IMR-90 (cell line): ENCODE data around the gene LPGAT1. TPM values are rescaled to one million over a fixed set of nuclear protein-coding genes. Genes with fewer than 3 reads are reported as not detected.

ENCODE experiments used
- ATAC-seq: fragments of 200-7000 bp; cut with Tn5 transposase; 2 replicates; pipeline ENCODE4 v1.9.1; 2020; ENCODE audit warnings: low read depth, mild to moderate bottlenecking, moderate library complexity
- BruUV-seq: library from RNA; stranded (reverse); fragments of 400-500 nt; replicated peaks from 2 replicates; lab custom pipeline; 2021; lab: Mats Ljungman, UMichigan
- CTCF ChIA-PET: fragments of 300-600 bp; formaldehyde crosslinking; extraction: SDS; loops from one replicate; lab custom pipeline; 2021; ENCODE audit warnings: antibody characterized with exemption; lab: Yijun Ruan, JAX
- POLR2A ChIA-PET: fragments of 300-600 bp; sonication (Branson Sonifier 250); formaldehyde crosslinking; loops from one replicate; lab custom pipeline; 2022; ENCODE audit warnings: antibody characterized with exemption; ENCODE audit not compliant: unreplicated experiment; lab: Charles Lee
- DNase-seq: peaks from one replicate; pipeline ENCODE4 v3.0.0; 2013
- H2AFZ ChIP-seq: replicated peaks from 2 replicates; pipeline ENCODE3; 2013; ENCODE audit warnings: low read length, mild to moderate bottlenecking; ENCODE audit not compliant: poor library complexity
- H2AK5ac ChIP-seq: 2 replicates; pipeline ENCODE4 v1.6.1; 2013; ENCODE audit warnings: low read depth, low read length, inconsistent platforms
- H2AK9ac ChIP-seq: replicated peaks from 2 replicates; pipeline ENCODE3; 2013; ENCODE audit warnings: mild to moderate bottlenecking, low read depth, low read length, moderate library complexity; ENCODE audit not compliant: poor library complexity
- H2BK120ac ChIP-seq: 2 replicates; pipeline ENCODE4 v1.6.1; 2013; ENCODE audit warnings: low read depth, low read length, inconsistent platforms
- H2BK15ac ChIP-seq: 3 replicates; pipeline ENCODE4 v1.6.1; 2013; ENCODE audit warnings: low read depth, low read length, inconsistent platforms
- H2BK20ac ChIP-seq: 2 replicates; pipeline ENCODE4 v1.6.1; 2013; ENCODE audit warnings: low read depth, mild to moderate bottlenecking, inconsistent platforms, low read length, moderate library complexity
- H2BK5ac ChIP-seq: 2 replicates; pipeline ENCODE4 v1.6.1; 2013; ENCODE audit warnings: mild to moderate bottlenecking, low read depth, low read length, inconsistent platforms; ENCODE audit not compliant: poor library complexity, severe bottlenecking
- H3K14ac ChIP-seq: replicated peaks from 2 replicates; pipeline ENCODE4 v1.6.1; 2013; ENCODE audit warnings: low read depth, low read length, inconsistent platforms
- H3K18ac ChIP-seq: 2 replicates; pipeline ENCODE4 v1.6.1; 2013; ENCODE audit warnings: low read depth, low read length, control low read depth
- H3K23ac ChIP-seq: 2 replicates; pipeline ENCODE4 v1.6.1; 2013; ENCODE audit warnings: low read depth, low read length, inconsistent platforms
- H3K27ac ChIP-seq: 2 replicates; pipeline ENCODE4 v1.5.1; 2013; ENCODE audit warnings: mild to moderate bottlenecking, control low read depth, low read length; ENCODE audit not compliant: insufficient read depth
- H3K27me3 ChIP-seq: 2 replicates; pipeline ENCODE4 v1.6.1; 2013; ENCODE audit warnings: low read length; ENCODE audit not compliant: control insufficient read depth, insufficient read depth
- H3K36me3 ChIP-seq: 2 replicates; pipeline ENCODE4 v1.6.1; 2013; ENCODE audit warnings: low read length, mixed read lengths; ENCODE audit not compliant: control insufficient read depth, insufficient read depth
- H3K4ac ChIP-seq: 2 replicates; pipeline ENCODE4 v1.6.1; 2013; ENCODE audit warnings: low read depth, low read length, inconsistent platforms
- H3K4me1 ChIP-seq: 2 replicates; pipeline ENCODE4 v1.6.1; 2013; ENCODE audit warnings: low read length, mixed read lengths; ENCODE audit not compliant: control insufficient read depth, insufficient read depth
- H3K4me2 ChIP-seq: 2 replicates; pipeline ENCODE4 v1.6.1; 2013; ENCODE audit warnings: low read depth, mild to moderate bottlenecking, control low read depth, low read length, moderate library complexity
- H3K4me3 ChIP-seq: 2 replicates; pipeline ENCODE4 v1.5.1; 2013; ENCODE audit warnings: low read depth, mild to moderate bottlenecking, control low read depth, low read length, moderate library complexity; ENCODE audit not compliant: insufficient read depth
- H3K56ac ChIP-seq: 2 replicates; pipeline ENCODE4 v1.6.1; 2013; ENCODE audit warnings: low read length, inconsistent platforms; ENCODE audit not compliant: insufficient read depth; ENCODE audit errors: extremely low read depth
- H3K79me1 ChIP-seq, 2 experiments: 2 replicates each; pipeline ENCODE4 v1.6.1; 2013; ENCODE audit warnings: low read length in 2 of 2, inconsistent platforms in 1 of 2, low read depth in 1 of 2
- H3K9ac ChIP-seq: 2 replicates; pipeline ENCODE4 v1.6.1; 2013; ENCODE audit warnings: low read depth, low read length, control low read depth
- H3K9me1 ChIP-seq: 2 replicates; pipeline ENCODE4 v1.6.1; 2013; ENCODE audit warnings: low read length, inconsistent platforms; ENCODE audit not compliant: insufficient read depth
- H3K9me3 ChIP-seq: 2 replicates; pipeline ENCODE4 v1.6.1; 2013; ENCODE audit warnings: low read length; ENCODE audit not compliant: control insufficient read depth, insufficient read depth
- H4K20me1 ChIP-seq: 2 replicates; pipeline ENCODE4 v1.6.1; 2013; ENCODE audit warnings: low read length, inconsistent platforms; ENCODE audit not compliant: insufficient read depth
- H4K5ac ChIP-seq: 2 replicates; pipeline ENCODE4 v1.6.1; 2013; ENCODE audit warnings: mild to moderate bottlenecking, low read depth, low read length, control low read depth
- H4K8ac ChIP-seq, 2 experiments: 2 replicates each; pipeline ENCODE4 v1.6.1; 2013; ENCODE audit warnings: low read depth in 2 of 2, low read length in 2 of 2, control low read depth in 1 of 2, inconsistent platforms in 1 of 2
- H4K91ac ChIP-seq: 2 replicates; pipeline ENCODE4 v1.6.1; 2013; ENCODE audit warnings: low read depth, low read length, inconsistent platforms; ENCODE audit not compliant: insufficient read depth
- CEBPB ChIP-seq: IDR thresholded peaks from 2 replicates; pipeline ENCODE4 v1.6.1; 2012; ENCODE audit warnings: low read depth, low read length, improper control_type of control experiment
- FOS ChIP-seq: fragments of 150-350 bp; IDR thresholded peaks from 2 replicates; pipeline ENCODE4 v1.6.1; 2016; ENCODE audit warnings: low read depth, low read length
- MAFK ChIP-seq: IDR thresholded peaks from 2 replicates; pipeline ENCODE4 v1.6.1; 2012; ENCODE audit warnings: low read depth, low read length, improper control_type of control experiment
- MAZ ChIP-seq: IDR thresholded peaks from 2 replicates; pipeline ENCODE4 v1.6.1; 2012; ENCODE audit warnings: low read depth, mild to moderate bottlenecking, low read length, improper control_type of control experiment, moderate library complexity, borderline replicate concordance
- RCOR1 ChIP-seq: IDR thresholded peaks from 2 replicates; pipeline ENCODE4 v1.6.1; 2012; ENCODE audit warnings: mild to moderate bottlenecking, low read length, improper control_type of control experiment; ENCODE audit not compliant: insufficient replicate concordance
- RFX5 ChIP-seq: IDR thresholded peaks from 2 replicates; pipeline ENCODE4 v1.8.0; 2012; ENCODE audit warnings: low read depth, mild to moderate bottlenecking, low read length, moderate library complexity
- SMC3 ChIP-seq: fragments of 150-350 bp; IDR thresholded peaks from 2 replicates; pipeline ENCODE4 v1.6.1; 2016; ENCODE audit warnings: low read depth, mild to moderate bottlenecking, antibody characterized with exemption, low read length, moderate library complexity
- dilution Hi-C: fragments of 300-500 bp; cut with HindIII; formaldehyde crosslinking; loops from one replicate; pipeline ENCODE4 v1.14.3; 2018; ENCODE audit warnings: low sequenced_read_pairs; ENCODE audit not compliant: unreplicated experiment
- in situ Hi-C: fragments of 300-500 bp; cut with MboI; formaldehyde crosslinking; loops from 3 replicates; pipeline ENCODE4 v1.14.3; 2019; ENCODE audit warnings: low sequenced_read_pairs, inconsistent platforms, mixed read lengths
- intact Hi-C: fragments of 100-400 bp; cut with micrococcal nuclease; formaldehyde crosslinking; loops from 2 replicates; pipeline ENCODE4 v1.10.0; 2022
- polyA plus RNA-seq, 3 experiments: library from polyadenylated mRNA; depleted of rRNA; stranded (reverse); fragments of >200 nt; gene quantifications; 2 replicates each; pipeline ENCODE4 v1.2.3, GENCODE V29; 2012; ENCODE audit warnings: low replicate concordance in 1 of 3
- total RNA-seq: library from RNA; depleted of rRNA; stranded (reverse); fragments of >200 nt; gene quantifications from 2 replicates; pipeline ENCODE4 v1.2.3, GENCODE V29; 2012
- TF ChIP-seq, protein P1 (sequence below): fragments of 150-350 bp; IDR thresholded peaks from 2 replicates; pipeline ENCODE4 v1.6.1; 2016; ENCODE audit warnings: low read depth, mild to moderate bottlenecking, low read length, moderate library complexity, borderline replicate concordance
- TF ChIP-seq, protein P2 (sequence below): fragments of 150-350 bp; IDR thresholded peaks from 2 replicates; pipeline ENCODE4 v1.6.1; 2017; ENCODE audit warnings: mild to moderate bottlenecking, antibody characterized with exemption, low read length, low read depth

LPGAT1 gene
- total and polyA plus RNA-seq, 2 of the 4 experiments (the other 2 are of a cell fraction) = 6.7 to 13.6 TPM

- POLR2A ChIA-PET = no interaction called here
- Histone ChIP-seq H3K9ac (no peak overlapping the region), H3K9me1 (peaks cover 4% of the 10 kb centered on the region; the same call in 1 of the 2 replicates), H3K23ac (no peak overlapping the region), H3K4ac (no peak overlapping the region), H3K79me1 (peaks cover 12 to 24% of the 10 kb centered on the region in 2 experiments), H3K4me3 (no peak overlapping the region), H2AK5ac (no peak overlapping the region), H4K5ac (no peak overlapping the region), H3K18ac (no peak overlapping the region), H2BK20ac (no peak overlapping the region), H3K4me2 (no peak overlapping the region), H2AFZ (no peak overlapping the region), H3K56ac (no peak overlapping the region), H3K27ac (no peak overlapping the region), H4K20me1 (no peaks in the 10 kb centered on the region), H3K4me1 (no peaks in the 10 kb centered on the region), H2BK5ac (no peak overlapping the region), H3K27me3 (no peaks in the 10 kb centered on the region), H4K91ac (no peak overlapping the region), H2AK9ac (no peak overlapping the region), H3K9me3 (no peaks in the 10 kb centered on the region), H4K8ac (no peak overlapping the region), H3K36me3 (peaks cover 7% of the 10 kb centered on the region), H2BK15ac (no peak overlapping the region), H3K14ac (no peak overlapping the region), H2BK120ac (no peak overlapping the region)
- ATAC-seq = no peak
- in situ Hi-C loops = no loop called here
- no peak for DNase-seq
- intact Hi-C loops = no loop called here
- dilution Hi-C loops = no loop called here
- CTCF ChIA-PET = no interaction called here
- no TSS peak for BruUV-seq
- TF ChIP-seq RCOR1 = no peak
- no peak for TF ChIP-seq SMC3
- no peak for TF ChIP-seq RFX5
- TF ChIP-seq FOS = no peak
- TF ChIP-seq MAZ = no peak
- no peak for TF ChIP-seq CEBPB
- no peak for TF ChIP-seq MAFK
- TF ChIP-seq, protein P1, sequence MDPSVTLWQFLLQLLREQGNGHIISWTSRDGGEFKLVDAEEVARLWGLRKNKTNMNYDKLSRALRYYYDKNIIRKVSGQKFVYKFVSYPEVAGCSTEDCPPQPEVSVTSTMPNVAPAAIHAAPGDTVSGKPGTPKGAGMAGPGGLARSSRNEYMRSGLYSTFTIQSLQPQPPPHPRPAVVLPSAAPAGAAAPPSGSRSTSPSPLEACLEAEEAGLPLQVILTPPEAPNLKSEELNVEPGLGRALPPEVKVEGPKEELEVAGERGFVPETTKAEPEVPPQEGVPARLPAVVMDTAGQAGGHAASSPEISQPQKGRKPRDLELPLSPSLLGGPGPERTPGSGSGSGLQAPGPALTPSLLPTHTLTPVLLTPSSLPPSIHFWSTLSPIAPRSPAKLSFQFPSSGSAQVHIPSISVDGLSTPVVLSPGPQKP = no peak
- TF ChIP-seq, protein P2, sequence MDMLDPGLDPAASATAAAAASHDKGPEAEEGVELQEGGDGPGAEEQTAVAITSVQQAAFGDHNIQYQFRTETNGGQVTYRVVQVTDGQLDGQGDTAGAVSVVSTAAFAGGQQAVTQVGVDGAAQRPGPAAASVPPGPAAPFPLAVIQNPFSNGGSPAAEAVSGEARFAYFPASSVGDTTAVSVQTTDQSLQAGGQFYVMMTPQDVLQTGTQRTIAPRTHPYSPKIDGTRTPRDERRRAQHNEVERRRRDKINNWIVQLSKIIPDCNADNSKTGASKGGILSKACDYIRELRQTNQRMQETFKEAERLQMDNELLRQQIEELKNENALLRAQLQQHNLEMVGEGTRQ = no peak
Measured at GRCh38 chr1:211816586-211816985, 14.0 kb downstream of the LPGAT1 start.
